DOHH2 (cell line): ENCODE data around the gene ASB1.
"Not testable (repeated sequence)": the region's sequence is repeated elsewhere in the genome, so short reads cannot be mapped to it uniquely, and the experiment has no call there.

Source experiments
- H3F3A ChIP-seq: fragments of 200-600 bp; sonication (generic), shearing (Covaris generic); 2 replicates; pipeline ENCODE4 v1.6.0; 2016; ENCODE audit warnings: antibody characterized with exemption, mild to moderate bottlenecking; ENCODE audit not compliant: control insufficient read depth, insufficient read depth
- H3K27ac ChIP-seq: fragments of 200-600 bp; sonication (generic); 2 replicates; pipeline ENCODE4 v1.5.1; 2014; ENCODE audit warnings: low read depth, mild to moderate bottlenecking, low read length, moderate library complexity
- H3K27me3 ChIP-seq: fragments of 200-600 bp; sonication (generic); 2 replicates; pipeline ENCODE4 v1.6.1; 2014; ENCODE audit warnings: mild to moderate bottlenecking, low read length, mixed read lengths; ENCODE audit not compliant: control insufficient read depth
- H3K36me3 ChIP-seq: fragments of 200-600 bp; sonication (generic); 2 replicates; pipeline ENCODE4 v1.6.1; 2014; ENCODE audit warnings: mild to moderate bottlenecking, low read length, moderate library complexity, mixed read lengths; ENCODE audit not compliant: control insufficient read depth
- H3K4me1 ChIP-seq: fragments of 200-600 bp; sonication (generic); 2 replicates; pipeline ENCODE4 v1.6.1; 2014; ENCODE audit warnings: mild to moderate bottlenecking, low read length, mixed read lengths; ENCODE audit not compliant: control insufficient read depth
- H3K4me2 ChIP-seq: fragments of 200-600 bp; sonication (generic); 2 replicates; pipeline ENCODE4 v1.6.0; 2014; ENCODE audit warnings: mild to moderate bottlenecking, low read length, moderate library complexity
- H3K4me3 ChIP-seq: fragments of 200-600 bp; sonication (generic); 2 replicates; pipeline ENCODE4 v1.5.1; 2014; ENCODE audit warnings: mild to moderate bottlenecking, low read length, mixed read lengths
- H3K79me2 ChIP-seq: fragments of 200-600 bp; sonication (generic); 2 replicates; pipeline ENCODE4 v1.6.1; 2014; ENCODE audit warnings: mild to moderate bottlenecking, low read length, mixed read lengths; ENCODE audit not compliant: control insufficient read depth
- H3K9me2 ChIP-seq: fragments of 200-600 bp; sonication (generic); replicated peaks from 2 replicates; pipeline ENCODE4 v1.6.1; 2014; ENCODE audit warnings: mild to moderate bottlenecking, low read length, mixed read lengths; ENCODE audit not compliant: control insufficient read depth
- H3K9me3 ChIP-seq: fragments of 200-600 bp; sonication (generic); 2 replicates; pipeline ENCODE4 v1.6.1; 2014; ENCODE audit warnings: antibody characterized with exemption, low read length, mixed read lengths; ENCODE audit not compliant: control insufficient read depth, insufficient read depth
- H4K20me1 ChIP-seq: fragments of 200-600 bp; sonication (generic); 2 replicates; pipeline ENCODE4 v1.6.0; 2014; ENCODE audit warnings: low read depth, mild to moderate bottlenecking, antibody characterized with exemption, low read length, moderate library complexity; ENCODE audit not compliant: control insufficient read depth, insufficient read depth
- EZH2phosphoT487 ChIP-seq: fragments of 200-600 bp; sonication (generic); IDR thresholded peaks from 2 replicates; pipeline ENCODE4 v1.6.1; 2017; ENCODE audit warnings: borderline replicate concordance, mild to moderate bottlenecking, antibody characterized with exemption, low read length, moderate library complexity, mixed read lengths
- TF ChIP-seq, protein P1 (sequence below): fragments of 200-600 bp; sonication (generic); IDR thresholded peaks from one replicate; pipeline ENCODE4 v1.5.1; 2014; ENCODE audit warnings: antibody characterized with exemption, mild to moderate bottlenecking, low read depth, low read length; ENCODE audit not compliant: poor library complexity, severe bottlenecking

The ASB1 gene

DNA sequence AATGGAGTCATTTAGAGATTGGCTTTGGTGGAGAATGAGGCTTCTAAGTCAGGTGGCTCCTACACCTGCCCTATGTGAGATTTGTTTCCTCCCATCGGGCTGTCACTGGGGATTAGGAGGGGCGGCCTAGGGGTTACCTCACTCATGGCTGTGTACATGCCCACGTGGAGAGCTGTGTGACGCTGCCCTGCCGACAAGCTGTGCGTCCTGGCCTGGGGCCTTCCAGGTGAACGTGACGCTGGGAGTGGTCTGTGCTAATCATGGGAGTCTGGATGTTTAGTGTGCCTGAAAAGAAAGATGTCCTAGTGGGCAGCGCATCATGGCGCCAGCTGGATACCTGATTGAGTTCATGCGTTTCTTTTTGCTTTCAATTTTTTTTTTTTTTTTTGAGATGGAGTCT, 14.0 kb downstream of the ASB1 start:
- H4K20me1 ChIP-seq = no peaks in the 10 kb centered on the region
- no peaks in the 10 kb centered on the region for H3K9me2 ChIP-seq
- peaks cover 68% of the 10 kb centered on the region for H3K79me2 ChIP-seq
- peaks cover 70% of the 10 kb centered on the region for H3K36me3 ChIP-seq
- no peak for TF ChIP-seq EZH2phosphoT487
- TF ChIP-seq, protein P1, sequence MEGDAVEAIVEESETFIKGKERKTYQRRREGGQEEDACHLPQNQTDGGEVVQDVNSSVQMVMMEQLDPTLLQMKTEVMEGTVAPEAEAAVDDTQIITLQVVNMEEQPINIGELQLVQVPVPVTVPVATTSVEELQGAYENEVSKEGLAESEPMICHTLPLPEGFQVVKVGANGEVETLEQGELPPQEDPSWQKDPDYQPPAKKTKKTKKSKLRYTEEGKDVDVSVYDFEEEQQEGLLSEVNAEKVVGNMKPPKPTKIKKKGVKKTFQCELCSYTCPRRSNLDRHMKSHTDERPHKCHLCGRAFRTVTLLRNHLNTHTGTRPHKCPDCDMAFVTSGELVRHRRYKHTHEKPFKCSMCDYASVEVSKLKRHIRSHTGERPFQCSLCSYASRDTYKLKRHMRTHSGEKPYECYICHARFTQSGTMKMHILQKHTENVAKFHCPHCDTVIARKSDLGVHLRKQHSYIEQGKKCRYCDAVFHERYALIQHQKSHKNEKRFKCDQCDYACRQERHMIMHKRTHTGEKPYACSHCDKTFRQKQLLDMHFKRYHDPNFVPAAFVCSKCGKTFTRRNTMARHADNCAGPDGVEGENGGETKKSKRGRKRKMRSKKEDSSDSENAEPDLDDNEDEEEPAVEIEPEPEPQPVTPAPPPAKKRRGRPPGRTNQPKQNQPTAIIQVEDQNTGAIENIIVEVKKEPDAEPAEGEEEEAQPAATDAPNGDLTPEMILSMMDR = no peak
- H3K27me3 ChIP-seq = no peaks in the 10 kb centered on the region
- no peak overlapping the region for H3K27ac ChIP-seq
- H3K4me3 ChIP-seq = no peak overlapping the region
- no peaks in the 10 kb centered on the region for H3K9me3 ChIP-seq
- H3F3A ChIP-seq = no peaks in the 10 kb centered on the region
- H3K4me1 ChIP-seq = no peaks in the 10 kb centered on the region
- H3K4me2 ChIP-seq = no peak overlapping the region

DNA sequence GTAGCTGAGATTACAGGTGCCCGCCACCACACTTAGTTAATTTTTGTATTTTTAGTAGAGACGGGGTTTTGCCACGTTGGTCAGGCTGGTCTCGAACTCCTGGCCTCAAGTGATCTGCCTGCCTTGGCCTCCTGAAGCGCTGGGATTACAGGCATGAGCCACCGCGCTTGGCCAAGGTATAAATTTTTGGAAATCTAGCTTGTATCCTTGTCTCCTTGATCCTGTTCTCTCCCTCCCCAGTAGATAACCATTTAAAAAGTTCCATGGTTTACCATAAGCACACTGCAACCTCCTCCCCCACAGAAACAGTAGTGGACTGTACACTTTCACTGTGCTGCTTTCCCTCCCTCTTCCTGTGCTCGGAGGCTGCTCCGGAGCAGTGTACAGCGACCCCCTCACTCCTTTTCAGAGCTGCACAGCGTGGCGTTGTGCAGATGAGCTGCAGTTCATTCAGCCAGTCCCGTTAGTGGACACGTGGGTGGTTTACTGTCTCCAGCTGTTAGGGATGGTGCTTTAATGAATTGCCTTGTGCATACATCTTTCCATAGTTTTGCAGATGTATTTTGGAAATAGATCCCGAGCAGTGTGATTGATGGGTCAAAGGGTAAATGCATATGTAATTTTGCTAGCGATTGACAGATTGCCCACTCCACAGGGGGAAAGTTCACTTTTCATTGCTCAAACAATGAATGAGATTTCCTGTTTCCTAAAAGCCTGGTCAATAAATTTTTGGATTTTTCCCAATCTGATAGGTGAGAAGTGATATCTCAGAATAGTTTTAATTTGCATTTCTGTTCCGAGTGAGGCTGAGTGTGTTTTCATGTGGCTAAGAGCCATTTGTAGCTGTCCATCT, 14.8 kb downstream of the ASB1 start:
- no peaks in the 10 kb centered on the region for H3K9me3 ChIP-seq
- H3K79me2 ChIP-seq = peaks cover 68% of the 10 kb centered on the region
- no peaks in the 10 kb centered on the region for H3K27me3 ChIP-seq
- TF ChIP-seq EZH2phosphoT487 = no peak
- TF ChIP-seq, protein P1 = no peak
- H3F3A ChIP-seq = no peaks in the 10 kb centered on the region
- peaks cover 75% of the 10 kb centered on the region for H3K36me3 ChIP-seq
- H3K9me2 ChIP-seq = no peaks in the 10 kb centered on the region
- no peak overlapping the region for H3K4me2 ChIP-seq
- no peak overlapping the region for H3K4me3 ChIP-seq
- no peaks in the 10 kb centered on the region for H4K20me1 ChIP-seq
- H3K27ac ChIP-seq = no peak overlapping the region
- H3K4me1 ChIP-seq = no peaks in the 10 kb centered on the region

DNA sequence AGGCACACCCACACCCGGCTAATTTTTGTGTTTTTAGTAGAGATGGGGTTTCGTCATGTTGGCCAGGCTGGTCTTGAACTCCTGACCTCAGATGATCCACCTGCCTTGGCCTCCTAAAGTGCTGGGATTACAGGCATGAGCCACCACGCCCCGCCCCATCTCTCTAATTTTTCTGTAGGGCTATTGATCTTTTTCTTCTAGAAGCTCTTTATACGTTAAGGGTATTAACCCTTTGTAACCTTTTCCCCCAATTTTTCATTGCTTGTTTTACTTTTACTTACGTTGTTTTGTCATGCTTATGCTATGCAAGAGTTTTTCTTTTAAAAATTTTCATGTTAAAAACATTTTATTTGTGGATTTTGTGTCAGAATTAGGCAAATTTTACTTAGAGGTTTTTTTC, 15.5 kb downstream of the ASB1 start:
- peaks cover 66% of the 10 kb centered on the region for H3K79me2 ChIP-seq

DNA sequence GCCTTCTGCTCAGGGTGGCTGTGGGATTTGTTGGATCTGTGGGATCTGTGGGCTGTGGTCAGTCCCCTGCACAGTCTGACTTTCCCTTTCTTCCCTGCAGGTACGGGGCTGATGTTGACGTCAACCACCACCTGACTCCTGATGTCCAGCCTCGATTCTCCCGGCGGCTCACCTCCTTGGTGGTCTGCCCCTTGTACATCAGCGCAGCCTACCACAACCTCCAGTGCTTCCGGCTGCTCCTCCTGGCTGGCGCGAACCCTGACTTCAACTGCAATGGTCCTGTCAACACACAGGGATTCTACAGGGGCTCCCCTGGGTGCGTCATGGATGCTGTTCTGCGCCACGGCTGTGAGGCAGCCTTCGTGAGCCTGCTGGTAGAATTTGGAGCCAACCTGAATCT, 17.5 kb downstream of the ASB1 start:
- H3K27me3 ChIP-seq = no peaks in the 10 kb centered on the region
- no peak overlapping the region for H3K27ac ChIP-seq
- H4K20me1 ChIP-seq = no peaks in the 10 kb centered on the region
- H3K79me2 ChIP-seq = peaks cover 60% of the 10 kb centered on the region
- no peaks in the 10 kb centered on the region for H3F3A ChIP-seq
- no peaks in the 10 kb centered on the region for H3K9me3 ChIP-seq
- H3K4me1 ChIP-seq = no peaks in the 10 kb centered on the region
- no peak overlapping the region for H3K4me3 ChIP-seq
- H3K9me2 ChIP-seq = no peaks in the 10 kb centered on the region
- H3K4me2 ChIP-seq = no peak overlapping the region
- TF ChIP-seq, protein P1 = no peak
- TF ChIP-seq EZH2phosphoT487 = no peak
- H3K36me3 ChIP-seq = peaks cover 87% of the 10 kb centered on the region

More for the DNA sequence above, 15.5 kb downstream of the ASB1 start:
- not testable (repeated sequence) for H3K4me2 ChIP-seq, H3K27ac ChIP-seq, H3K9me3 ChIP-seq, H4K20me1 ChIP-seq, H3K27me3 ChIP-seq, H3K4me1 ChIP-seq, H3K9me2 ChIP-seq, H3K4me3 ChIP-seq, H3F3A ChIP-seq
- peaks cover 81% of the 10 kb centered on the region for H3K36me3 ChIP-seq
